CD8-positive, alpha-beta memory T cell (primary cell): ENCODE data around the gene NANP. TPM values are rescaled to one million over a fixed set of nuclear protein-coding genes. Genes with fewer than 3 reads are reported as not detected.
A peak's percentile ranks its signal among the peaks of the same experiment; 100 is the strongest.
"Not testable (repeated sequence)": the region's sequence is repeated elsewhere in the genome, so short reads cannot be mapped to it uniquely, and the experiment has no call there.

ENCODE experiments used
- CTCF ChIA-PET: fragments of 350-600 bp; sonication (Branson Sonifier 250); formaldehyde crosslinking; loops from one replicate; lab custom pipeline; 2021; ENCODE audit warnings: antibody characterized with exemption; lab: Charles Lee
- POLR2A ChIA-PET: fragments of 350-600 bp; sonication (Branson Sonifier 250); formaldehyde crosslinking; loops from one replicate; lab custom pipeline; 2021; ENCODE audit warnings: antibody characterized with exemption; lab: Charles Lee
- DNase-seq, 5 donors: peaks; one replicate each; pipeline versions ENCODE4 v3.0.0 to v3.0.0-alpha.2; 2020 to 2022; ENCODE audit warnings: mixed read lengths in 1 of 5
- H3K27ac ChIP-seq: one replicate; pipeline ENCODE4 v1.7.0; 2013; ENCODE audit warnings: low read depth, mild to moderate bottlenecking, low read length, moderate library complexity
- H3K27me3 ChIP-seq: 2 replicates; pipeline ENCODE4 v1.7.0; 2013; ENCODE audit warnings: low read length, mild to moderate bottlenecking; ENCODE audit not compliant: insufficient read depth, poor library complexity, severe bottlenecking
- H3K36me3 ChIP-seq: 2 replicates; pipeline ENCODE4 v1.7.0; 2013; ENCODE audit warnings: mild to moderate bottlenecking, low read length, moderate library complexity; ENCODE audit not compliant: insufficient read depth
- H3K4me1 ChIP-seq: 2 replicates; pipeline ENCODE4 v1.7.0; 2013; ENCODE audit warnings: mild to moderate bottlenecking, low read length, moderate library complexity; ENCODE audit not compliant: insufficient read depth
- H3K4me3 ChIP-seq: 2 replicates; pipeline ENCODE4 v1.7.0; 2013; ENCODE audit warnings: mild to moderate bottlenecking, low read length
- H3K9me3 ChIP-seq: 2 replicates; pipeline ENCODE4 v1.7.0; 2013; ENCODE audit warnings: mild to moderate bottlenecking, low read length
- H3K27ac Mint-ChIP-seq, 8 donors: one replicate each; pipeline ENCODE4 v1.8.0; 2020 to 2021; ENCODE audit warnings: mixed read lengths in 8 of 8, mild to moderate bottlenecking in 6 of 8, inconsistent platforms in 3 of 8, moderate library complexity in 3 of 8
- H3K27me3 Mint-ChIP-seq, 2 donors: one replicate each; pipeline ENCODE4 v1.8.0; 2020 to 2021; ENCODE audit warnings: mixed read lengths in 2 of 2, mild to moderate bottlenecking in 1 of 2, moderate library complexity in 1 of 2
- H3K36me3 Mint-ChIP-seq, 3 donors: one replicate each; pipeline ENCODE4 v1.8.0; 2020 to 2021; ENCODE audit warnings: mixed read lengths in 3 of 3, inconsistent platforms in 1 of 3, mild to moderate bottlenecking in 1 of 3
- H3K4me1 Mint-ChIP-seq, 3 donors: one replicate each; pipeline ENCODE4 v1.8.0; 2020 to 2021; ENCODE audit warnings: mixed read lengths in 3 of 3, inconsistent platforms in 1 of 3, mild to moderate bottlenecking in 1 of 3
- H3K4me3 Mint-ChIP-seq, 7 donors: one replicate each; pipeline ENCODE4 v1.8.0; 2020 to 2021; ENCODE audit warnings: mixed read lengths in 7 of 7, mild to moderate bottlenecking in 6 of 7, moderate library complexity in 4 of 7, inconsistent platforms in 2 of 7
- H3K9me3 Mint-ChIP-seq, 5 donors: one replicate each; pipeline ENCODE4 v1.8.0; 2020 to 2022; ENCODE audit warnings: mixed read lengths in 5 of 5, mild to moderate bottlenecking in 3 of 5, moderate library complexity in 2 of 5, inconsistent platforms in 1 of 5
- polyA plus RNA-seq: library from polyadenylated mRNA; unstranded; fragments of 300-500 nt; fragmentation: Illumina TruSeq; gene quantifications from one replicate; pipeline ENCODE4 v1.2.3, GENCODE V29; 2021
- total RNA-seq, 2 experiments: library from RNA; stranded (reverse); gene quantifications; one replicate each; pipeline ENCODE4 v1.2.3, GENCODE V29; 2021

Gene NANP, protein sequence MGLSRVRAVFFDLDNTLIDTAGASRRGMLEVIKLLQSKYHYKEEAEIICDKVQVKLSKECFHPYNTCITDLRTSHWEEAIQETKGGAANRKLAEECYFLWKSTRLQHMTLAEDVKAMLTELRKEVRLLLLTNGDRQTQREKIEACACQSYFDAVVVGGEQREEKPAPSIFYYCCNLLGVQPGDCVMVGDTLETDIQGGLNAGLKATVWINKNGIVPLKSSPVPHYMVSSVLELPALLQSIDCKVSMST
- total RNA-seq: 1 to 10 TPM; 5.4 to 6.2 TPM
- 0.87 TPM for polyA plus RNA-seq

DNA sequence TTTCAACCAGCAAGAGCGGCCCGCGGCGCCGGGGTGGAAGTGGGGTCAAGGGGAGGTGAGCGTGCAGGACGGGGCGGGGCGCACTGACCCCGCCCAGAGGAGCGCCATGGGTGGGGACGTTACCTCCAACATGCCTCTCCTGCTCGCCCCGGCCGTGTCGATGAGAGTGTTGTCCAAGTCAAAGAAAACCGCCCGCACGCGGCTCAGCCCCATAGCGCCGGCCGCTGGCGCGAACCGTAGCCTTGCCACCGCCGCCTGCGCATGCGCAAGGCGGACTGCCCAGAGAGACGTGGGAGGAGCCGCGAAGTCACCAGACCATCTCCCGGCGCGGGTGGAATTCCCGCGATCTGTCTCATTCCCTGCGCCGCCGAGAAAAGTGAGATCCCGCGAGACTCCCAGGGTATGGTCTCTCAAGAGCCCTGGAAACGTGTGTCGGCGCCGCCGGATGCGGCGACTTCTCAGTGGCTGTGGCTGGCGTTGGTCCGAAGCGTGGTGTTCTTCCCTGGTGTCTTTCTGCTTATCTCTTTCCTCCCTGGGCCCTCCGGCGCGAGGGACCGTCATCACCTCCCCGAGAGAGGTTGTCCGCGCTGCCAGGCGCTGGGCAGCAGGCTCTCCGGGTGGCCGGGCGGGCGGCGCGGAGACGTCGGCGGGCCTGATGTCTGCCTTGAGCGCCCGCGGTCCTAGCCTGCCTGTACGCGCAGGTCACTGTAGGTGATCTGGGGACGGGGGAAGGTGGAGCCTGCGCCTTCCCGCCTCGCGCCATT lies at the start of gene NANP:
TSS of gene NANP (minus strand) at position 279 of the 764 bp plus-strand sequence. CDS start at position 213, 66 bp downstream.
- H3K4me3 Mint-ChIP-seq: peak within 1 kb of the TSS; percentile 88 to 98 (median 96)
- H3K36me3 ChIP-seq: no peaks in the 10 kb centered on the region
- ChIA-PET POLR2A (no interaction called here), CTCF (no interaction called here)
- H3K27me3 ChIP-seq: no peaks in the 10 kb centered on the region
- H3K27ac Mint-ChIP-seq: peak within 1 kb of the TSS; percentile 87 to 97 (median 92)
- H3K27ac ChIP-seq: peak within 1 kb of the TSS; percentile 79
- no peaks in the 10 kb centered on the region for H3K9me3 ChIP-seq
- peaks cover 0 to 2% (median 0%) of the 10 kb centered on the region in 5 donors for H3K9me3 Mint-ChIP-seq
- H3K4me1 ChIP-seq: peaks cover 13% of the 10 kb centered on the region
- peaks cover 19 to 24% (median 22%) of the 10 kb centered on the region in 3 donors for H3K4me1 Mint-ChIP-seq
- peaks cover 0 to 1% of the 10 kb centered on the region in 2 donors for H3K27me3 Mint-ChIP-seq
- H3K36me3 Mint-ChIP-seq: peaks cover 0 to 6% (median 0%) of the 10 kb centered on the region in 3 donors
- peak within 1 kb of the TSS; percentile 88 for H3K4me3 ChIP-seq
- DNase-seq: peak; percentile 72 to 87 (median 82)

DNA sequence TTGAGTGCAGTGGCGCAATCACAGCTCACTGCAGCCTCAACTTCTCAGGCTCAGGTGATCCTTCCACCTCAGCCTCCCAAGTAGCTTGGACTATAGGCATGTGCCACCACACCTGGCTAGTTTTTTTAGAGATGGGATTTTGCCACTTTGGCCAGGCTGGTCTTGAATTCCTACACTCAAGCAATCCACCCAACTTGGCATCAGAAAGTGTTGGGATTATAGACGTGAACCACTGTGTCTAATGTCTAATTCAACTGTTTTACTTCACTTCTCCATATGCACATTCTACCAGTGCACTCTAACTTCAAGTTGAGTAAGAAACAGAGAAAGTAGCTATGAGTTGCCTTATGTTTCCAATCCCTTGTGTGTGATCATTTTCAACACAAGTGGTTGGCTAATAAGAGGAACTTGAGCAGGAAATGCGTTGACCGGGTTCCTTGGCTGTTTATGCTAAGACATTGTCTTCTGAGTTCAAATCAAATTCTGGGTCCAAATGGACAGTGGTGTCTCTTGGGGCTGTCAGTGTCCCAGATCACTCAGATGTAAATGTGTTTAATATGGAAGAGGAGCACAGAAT lies 48.9 kb upstream of the NANP start:
- no peaks in the 10 kb centered on the region for H3K9me3 Mint-ChIP-seq
- H3K27ac Mint-ChIP-seq: peak overlapping the region in 1 of 8 donors; percentile 11
- H3K4me1 ChIP-seq: no peaks in the 10 kb centered on the region
- H3K27me3 ChIP-seq: no peaks in the 10 kb centered on the region
- no peaks in the 10 kb centered on the region for H3K27me3 Mint-ChIP-seq
- CTCF ChIA-PET: no interaction called here
- peaks cover 23% of the 10 kb centered on the region for H3K36me3 ChIP-seq
- H3K36me3 Mint-ChIP-seq: peaks cover 24 to 48% (median 38%) of the 10 kb centered on the region in 3 donors
- POLR2A ChIA-PET: no interaction called here
- no peak overlapping the region for H3K27ac ChIP-seq
- no peak for DNase-seq
- H3K4me1 Mint-ChIP-seq: peaks cover 0 to 11% (median 0%) of the 10 kb centered on the region in 3 donors
- H3K4me3 Mint-ChIP-seq: no peak overlapping the region
- no peak overlapping the region for H3K4me3 ChIP-seq
- H3K9me3 ChIP-seq: no peaks in the 10 kb centered on the region

DNA sequence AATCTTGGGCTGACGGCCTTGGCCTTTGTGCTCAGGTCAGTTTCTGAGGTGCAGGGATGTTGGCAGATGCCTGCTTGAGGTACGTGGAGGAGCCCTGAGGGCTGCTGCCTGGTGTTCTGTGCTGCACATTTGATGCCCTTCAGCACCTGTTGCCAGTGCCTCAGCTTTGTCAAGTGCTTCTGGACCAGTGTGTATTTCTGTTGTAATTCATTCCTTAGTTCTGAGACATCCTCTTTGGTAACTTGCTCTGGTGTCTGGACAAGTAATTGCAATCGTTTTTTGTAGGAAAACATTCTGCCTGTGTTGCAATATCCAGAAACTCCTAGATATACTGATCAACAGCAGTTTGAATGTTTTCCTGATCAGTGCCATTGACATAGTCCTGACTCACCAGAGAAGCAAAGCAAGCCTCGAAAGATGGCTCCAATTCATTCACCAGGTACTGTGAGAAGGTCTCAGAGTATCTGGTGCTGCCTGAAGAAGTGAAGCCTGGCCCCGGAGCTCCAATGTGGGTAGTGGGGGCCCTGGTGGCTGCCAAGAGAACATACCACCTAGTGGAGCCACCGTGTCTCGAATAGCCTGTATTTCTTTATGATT lies 46.1 kb upstream of the NANP start:
- no peak overlapping the region for H3K4me3 Mint-ChIP-seq
- H3K36me3 Mint-ChIP-seq: peaks cover 4 to 21% (median 19%) of the 10 kb centered on the region in 3 donors
- no peak overlapping the region for H3K4me3 ChIP-seq
- CTCF ChIA-PET: no interaction called here
- H3K9me3 ChIP-seq: no peaks in the 10 kb centered on the region
- H3K9me3 Mint-ChIP-seq: no peaks in the 10 kb centered on the region
- no peaks in the 10 kb centered on the region for H3K4me1 ChIP-seq
- no peak overlapping the region for H3K27ac ChIP-seq
- no peak for DNase-seq
- H3K27me3 Mint-ChIP-seq: no peaks in the 10 kb centered on the region
- peaks cover 0 to 10% (median 0%) of the 10 kb centered on the region in 3 donors for H3K4me1 Mint-ChIP-seq
- peaks cover 2% of the 10 kb centered on the region for H3K36me3 ChIP-seq
- no peak overlapping the region for H3K27ac Mint-ChIP-seq
- POLR2A ChIA-PET: no interaction called here
- no peaks in the 10 kb centered on the region for H3K27me3 ChIP-seq

DNA sequence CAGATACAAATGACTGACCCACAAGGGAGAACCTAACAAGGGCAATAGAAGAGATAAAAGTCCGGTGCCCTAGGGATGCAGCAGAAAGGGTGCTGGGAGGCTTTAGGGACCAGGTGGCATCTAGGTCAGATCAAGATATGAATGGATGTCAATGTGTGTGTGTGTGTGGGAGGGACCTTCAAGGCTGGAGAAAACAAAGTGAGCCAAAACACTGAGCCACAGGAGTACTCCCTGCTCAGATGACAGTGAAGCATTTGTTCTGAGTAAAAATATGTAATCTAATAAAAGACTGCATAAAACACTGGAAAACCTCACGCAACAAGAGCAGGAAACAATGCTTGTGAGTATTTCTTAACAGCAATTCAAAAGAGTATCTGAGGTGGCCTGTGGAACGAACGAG lies 44.6 kb upstream of the NANP start:
- ChIA-PET POLR2A (interaction anchor here (0.7 kb wide), 1 partner anchor 318 kb away, joined by 6 read pairs; no protein-coding TSS in a partner anchor), CTCF (no interaction called here)
- Mint-ChIP-seq H3K4me3 (no peak overlapping the region), H3K4me1 (peaks cover 0 to 3% (median 0%) of the 10 kb centered on the region in 3 donors), H3K27me3 (no peaks in the 10 kb centered on the region), H3K27ac (no peak overlapping the region), H3K36me3 (peaks cover 4 to 10% (median 7%) of the 10 kb centered on the region in 3 donors), H3K9me3 (no peaks in the 10 kb centered on the region)
- Histone ChIP-seq H3K36me3 (no peaks in the 10 kb centered on the region), H3K9me3 (no peaks in the 10 kb centered on the region), H3K4me1 (no peaks in the 10 kb centered on the region), H3K4me3 (no peak overlapping the region), H3K27ac (no peak overlapping the region), H3K27me3 (no peaks in the 10 kb centered on the region)
- DNase-seq: no peak

DNA sequence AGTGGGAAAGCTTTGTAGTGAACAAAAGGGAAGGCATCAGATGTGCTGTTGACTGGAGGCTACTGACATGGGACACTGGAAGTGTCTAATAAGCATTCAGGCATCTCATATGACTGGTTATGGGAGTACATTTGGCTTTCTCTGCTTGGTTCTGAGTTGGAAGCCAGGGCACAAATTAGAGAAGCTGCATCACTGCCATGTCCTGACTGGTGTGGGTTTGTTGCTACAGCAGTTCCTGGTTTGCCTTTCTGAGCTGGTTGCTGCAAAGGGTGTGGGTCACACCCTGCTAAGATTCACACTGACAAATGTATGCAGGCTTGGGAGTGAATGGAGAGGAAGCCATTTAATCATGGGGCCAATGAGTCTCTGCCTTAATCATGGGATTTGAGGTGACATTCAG lies 36.2 kb upstream of the NANP start:
- H3K9me3 Mint-ChIP-seq: no peaks in the 10 kb centered on the region
- H3K27me3 Mint-ChIP-seq: no peaks in the 10 kb centered on the region
- POLR2A ChIA-PET: no interaction called here
- Histone ChIP-seq H3K4me1 (no peaks in the 10 kb centered on the region), H3K27ac (no peak overlapping the region), H3K27me3 (no peaks in the 10 kb centered on the region), H3K36me3 (no peaks in the 10 kb centered on the region), H3K4me3 (no peak overlapping the region), H3K9me3 (no peaks in the 10 kb centered on the region)
- CTCF ChIA-PET: no interaction called here
- DNase-seq: no peak
- H3K36me3 Mint-ChIP-seq: peaks cover 0 to 7% (median 2%) of the 10 kb centered on the region in 3 donors
- H3K4me3 Mint-ChIP-seq: no peak overlapping the region
- H3K27ac Mint-ChIP-seq: no peak overlapping the region
- no peaks in the 10 kb centered on the region for H3K4me1 Mint-ChIP-seq

DNA sequence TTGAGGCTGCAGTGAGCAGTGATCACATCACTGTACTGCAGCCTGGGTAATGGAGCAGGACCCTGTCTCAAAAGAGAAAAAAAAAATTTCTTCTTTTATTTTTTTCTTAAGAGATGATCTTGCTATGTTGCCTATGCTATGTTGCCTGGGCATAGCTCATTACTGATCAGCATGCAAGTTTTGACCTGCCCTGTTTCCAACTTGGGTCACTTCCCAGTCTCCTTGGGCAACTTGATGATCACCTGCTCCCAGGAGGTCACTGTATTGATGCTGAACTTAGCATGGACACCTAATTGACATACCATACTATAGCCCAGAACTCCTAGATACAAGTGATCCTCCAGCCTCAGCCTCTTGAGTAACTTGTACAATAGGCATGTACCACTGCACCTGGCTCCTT lies 30.7 kb upstream of the NANP start:
- no peaks in the 10 kb centered on the region for H3K4me1 ChIP-seq
- H3K36me3 ChIP-seq: no peaks in the 10 kb centered on the region
- ChIA-PET CTCF (no interaction called here), POLR2A (no interaction called here)
- Mint-ChIP-seq H3K27ac (no peak overlapping the region), H3K27me3 (no peaks in the 10 kb centered on the region), H3K36me3 (peaks cover 2 to 7% (median 4%) of the 10 kb centered on the region in 3 donors), H3K4me3 (no peak overlapping the region), H3K9me3 (no peaks in the 10 kb centered on the region), H3K4me1 (no peaks in the 10 kb centered on the region)
- H3K27ac ChIP-seq: no peak overlapping the region
- no peak for DNase-seq
- H3K4me3 ChIP-seq: no peak overlapping the region
- no peaks in the 10 kb centered on the region for H3K9me3 ChIP-seq
- H3K27me3 ChIP-seq: no peaks in the 10 kb centered on the region

DNA sequence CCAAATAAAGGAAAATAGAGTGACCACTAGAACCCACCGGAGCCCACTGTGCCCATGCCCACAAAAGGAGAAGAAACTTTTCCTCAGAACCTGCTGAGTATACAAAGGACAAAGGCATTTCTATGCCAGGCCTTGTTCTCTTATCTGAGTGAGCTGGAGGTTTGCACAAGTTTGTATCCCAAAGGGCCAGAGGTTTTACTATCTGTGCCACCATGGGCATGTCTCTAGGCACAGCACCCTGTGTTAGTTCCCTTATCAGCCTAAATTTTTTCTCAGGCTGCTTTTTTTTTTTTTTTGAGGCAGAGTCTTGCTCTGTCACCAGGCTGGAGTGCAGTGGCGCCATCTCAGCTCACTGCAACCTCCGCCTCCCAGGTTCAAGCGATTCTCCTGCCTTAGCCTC lies 29.1 kb upstream of the NANP start:
- CTCF ChIA-PET: interaction anchor here (0.7 kb wide), 1 partner anchor 16 kb away, joined by 3 read pairs; no protein-coding TSS in a partner anchor
- peaks cover 4 to 10% (median 7%) of the 10 kb centered on the region in 3 donors for H3K36me3 Mint-ChIP-seq
- H3K4me1 Mint-ChIP-seq, H3K27me3 Mint-ChIP-seq, H3K4me1 ChIP-seq, H3K9me3 ChIP-seq, H3K36me3 ChIP-seq, POLR2A ChIA-PET, H3K27ac ChIP-seq, H3K27me3 ChIP-seq, H3K27ac Mint-ChIP-seq, H3K4me3 Mint-ChIP-seq, DNase-seq, H3K9me3 Mint-ChIP-seq, H3K4me3 ChIP-seq: not testable (repeated sequence)
